Measurements from ENCODE around the gene ADPRM. TPM values are rescaled to one million over a fixed set of nuclear protein-coding genes. Genes with fewer than 3 reads are reported as not detected.

ADPRM gene
- total RNA-seq, 1 experiment from 2014 or later, result 2.9 TPM

GRCh38 chr17:10743316-10744009, 46.1 kb downstream of the ADPRM start:
- Histone ChIP-seq H3K9ac (ENCODE audit: low read length) (no peak overlapping the region), H3K27ac (ENCODE audit: low read length) (no peak overlapping the region), H3K9me3 (ENCODE audit: low read length) (no peaks in the 10 kb centered on the region), H3K9me2 (replicated peaks; ENCODE audit: low read length) (no peaks in the 10 kb centered on the region), H2AFZ (ENCODE audit: low read length) (no peak overlapping the region), H3K27me3 (ENCODE audit: low read length) (no peaks in the 10 kb centered on the region), H3K79me2 (ENCODE audit: low read length) (no peaks in the 10 kb centered on the region), H4K20me1 (ENCODE audit: low read length) (no peaks in the 10 kb centered on the region), H3F3A (ENCODE audit: low read length, unreplicated experiment) (no peaks in the 10 kb centered on the region), H3K4me2 (ENCODE audit: low read length) (no peak overlapping the region), H3K36me3 (ENCODE audit: low read depth, low read length) (no peaks in the 10 kb centered on the region), H3K4me3 (ENCODE audit: low read length) (no peak overlapping the region), H3K4me1 (ENCODE audit: insufficient read depth, low read length) (no peaks in the 10 kb centered on the region)
- no TSS peak for BruUV-seq (replicated peaks)
- DNase-seq (peak; percentile 34), ATAC-seq (no peak; the same call in 1 of the 2 replicates)
- intact Hi-C loops (cut with micrococcal nuclease), result no loop called here
- ChIA-PET POLR2A (ENCODE audit: unreplicated experiment) (no interaction called here), CTCF (no interaction called here)
- no peak for TF ChIP-seq EZH2 (IDR thresholded peaks at IDR 0.05; ENCODE audit: low read length, unreplicated experiment)
- no peak for TF ChIP-seq EZH2phosphoT487 (IDR thresholded peaks at IDR 0.05; ENCODE audit: borderline replicate concordance, low read length)
- TF ChIP-seq CTCF (conservative IDR thresholded peaks at IDR 0.05; ENCODE audit: low read depth, low read length), result no peak

GRCh38 chr17:10744501-10745000, 47.2 kb downstream of the ADPRM start:
- Histone ChIP-seq H3K4me2 (ENCODE audit: low read length) (no peak overlapping the region), H3K4me1 (ENCODE audit: insufficient read depth, low read length) (no peaks in the 10 kb centered on the region), H3K27ac (ENCODE audit: low read length) (no peak overlapping the region), H4K20me1 (ENCODE audit: low read length) (no peaks in the 10 kb centered on the region), H3K36me3 (ENCODE audit: low read depth, low read length) (no peaks in the 10 kb centered on the region), H2AFZ (ENCODE audit: low read length) (no peak overlapping the region), H3K9me3 (ENCODE audit: low read length) (no peaks in the 10 kb centered on the region), H3K79me2 (ENCODE audit: low read length) (no peaks in the 10 kb centered on the region), H3K9ac (ENCODE audit: low read length) (no peak overlapping the region), H3F3A (ENCODE audit: low read length, unreplicated experiment) (no peaks in the 10 kb centered on the region), H3K9me2 (replicated peaks; ENCODE audit: low read length) (no peaks in the 10 kb centered on the region), H3K27me3 (ENCODE audit: low read length) (peaks cover 5% of the 10 kb centered on the region; the same call in 1 of the 2 replicates), H3K4me3 (ENCODE audit: low read length) (no peak overlapping the region)
- CTCF ChIA-PET, result no interaction called here
- POLR2A ChIA-PET (ENCODE audit: unreplicated experiment), result no interaction called here
- no TSS peak for BruUV-seq (replicated peaks)
- ATAC-seq (no peak), DNase-seq (no peak)
- TF ChIP-seq EZH2 (IDR thresholded peaks at IDR 0.05; ENCODE audit: low read length, unreplicated experiment) (no peak), CTCF (conservative IDR thresholded peaks at IDR 0.05; ENCODE audit: low read depth, low read length) (no peak), EZH2phosphoT487 (IDR thresholded peaks at IDR 0.05; ENCODE audit: borderline replicate concordance, low read length) (no peak)
- intact Hi-C loops (cut with micrococcal nuclease), result no loop called here

- DNase-seq, result no peak
- no peaks in the 10 kb centered on the region for H3K36me3 ChIP-seq (ENCODE audit: low read depth, low read length)
- no peak overlapping the region for H3K4me2 ChIP-seq (ENCODE audit: low read length)
- no peaks in the 10 kb centered on the region for H3F3A ChIP-seq (ENCODE audit: low read length, unreplicated experiment)
- no peaks in the 10 kb centered on the region for H3K4me1 ChIP-seq (ENCODE audit: insufficient read depth, low read length)
- ChIA-PET CTCF (no interaction called here), POLR2A (ENCODE audit: unreplicated experiment) (no interaction called here)
- no TSS peak for BruUV-seq (replicated peaks)
- H3K9me3 ChIP-seq (ENCODE audit: low read length), result no peaks in the 10 kb centered on the region
- no peak overlapping the region for H2AFZ ChIP-seq (ENCODE audit: low read length)
- intact Hi-C loops (cut with micrococcal nuclease), result no loop called here
- no peak overlapping the region for H3K9ac ChIP-seq (ENCODE audit: low read length)
- no peaks in the 10 kb centered on the region for H3K9me2 ChIP-seq (replicated peaks; ENCODE audit: low read length)
- no peak overlapping the region for H3K4me3 ChIP-seq (ENCODE audit: low read length)
- no peak for ATAC-seq
- no peaks in the 10 kb centered on the region for H3K79me2 ChIP-seq (ENCODE audit: low read length)
- no peaks in the 10 kb centered on the region for H4K20me1 ChIP-seq (ENCODE audit: low read length)
- TF ChIP-seq EZH2 (IDR thresholded peaks at IDR 0.05; ENCODE audit: low read length, unreplicated experiment) (no peak), CTCF (conservative IDR thresholded peaks at IDR 0.05; ENCODE audit: low read depth, low read length) (no peak), EZH2phosphoT487 (IDR thresholded peaks at IDR 0.05; ENCODE audit: borderline replicate concordance, low read length) (no peak)
- H3K27ac ChIP-seq (ENCODE audit: low read length), result no peak overlapping the region
- H3K27me3 ChIP-seq (ENCODE audit: low read length), result peaks cover 5% of the 10 kb centered on the region; the same call in 1 of the 2 replicates
Measured at GRCh38 chr17:10745231-10745630, 47.8 kb downstream of the ADPRM start.

Data from PC-3 (cell line).